ENCODE measurements around the gene SLC51A. TPM values are rescaled to one million over a fixed set of nuclear protein-coding genes. Genes with fewer than 3 reads are reported as not detected.
A peak's percentile ranks its signal among the peaks of the same experiment; 100 is the strongest.

Gene SLC51A
- total and polyA plus RNA-seq, 2 of the 13 experiments (the other 11 are each of a cell fraction or from before 2014, with no cell fraction given): 4.3 to 48.8 TPM

GRCh38 chr3:196219194-196219969 lies 3.0 kb downstream of the SLC51A start (continued):
- no peak for TF ChIP-seq KMT2A (CRISPR knock-in tag; IDR thresholded peaks at IDR 0.05)
- TF ChIP-seq ZBTB10 (CRISPR knock-in tag; IDR thresholded peaks at IDR 0.05; ENCODE audit: borderline replicate concordance): no peak
- TF ChIP-seq DRAP1 (CRISPR knock-in tag; IDR thresholded peaks at IDR 0.05): no peak
- TF ChIP-seq ZNF687 (CRISPR knock-in tag; IDR thresholded peaks at IDR 0.05): 0 out of 2 replicates have a peak, but pooled peaks have one; percentile 43
- TF ChIP-seq ZNF761 (CRISPR knock-in tag; conservative IDR thresholded peaks at IDR 0.05): no peak
- 0 out of 2 replicates have a peak, but pooled peaks have one; percentile 22 for TF ChIP-seq KDM2A (CRISPR knock-in tag; IDR thresholded peaks at IDR 0.05; ENCODE audit: borderline replicate concordance, low read depth)
- no peak for TF ChIP-seq GMEB2 (CRISPR knock-in tag; IDR thresholded peaks at IDR 0.05; ENCODE audit: low read depth)
- TF ChIP-seq CTCF (CRISPR knock-in tag; IDR thresholded peaks at IDR 0.05): peak; percentile 10; the same call in 1 of the 2 replicates
- no peak for TF ChIP-seq RELA (CRISPR knock-in tag; IDR thresholded peaks at IDR 0.05)
- no peak for TF ChIP-seq ELF4 (CRISPR knock-in tag; IDR thresholded peaks at IDR 0.05; ENCODE audit: borderline replicate concordance)
- peak; percentile 41; the same call in 1 of the 2 replicates for TF ChIP-seq RFX3 (CRISPR knock-in tag; IDR thresholded peaks at IDR 0.05)
- no peak for TF ChIP-seq KDM3A (CRISPR knock-in tag; IDR thresholded peaks at IDR 0.05; ENCODE audit: low read depth)
- no peak for TF ChIP-seq SRSF1 (optimal IDR thresholded peaks at IDR 0.05; ENCODE audit: low read depth, low read length)
- no peak for TF ChIP-seq U2AF1 (optimal IDR thresholded peaks at IDR 0.05; ENCODE audit: low read depth, low read length)
- no peak for TF ChIP-seq PITX1 (CRISPR knock-in tag; IDR thresholded peaks at IDR 0.05)
